ENCODE data around the gene SMAP2.
A peak's percentile ranks its signal among the peaks of the same experiment; 100 is the strongest.
"Not testable (repeated sequence)": the region's sequence is repeated elsewhere in the genome, so short reads cannot be mapped to it uniquely, and the experiment has no call there.

SMAP2 gene

GRCh38 chr1:40372658-40373322 is 737 bp upstream of the SMAP2 start:
- DNase-seq (ENCODE audit: low read depth) = no peak

DNA sequence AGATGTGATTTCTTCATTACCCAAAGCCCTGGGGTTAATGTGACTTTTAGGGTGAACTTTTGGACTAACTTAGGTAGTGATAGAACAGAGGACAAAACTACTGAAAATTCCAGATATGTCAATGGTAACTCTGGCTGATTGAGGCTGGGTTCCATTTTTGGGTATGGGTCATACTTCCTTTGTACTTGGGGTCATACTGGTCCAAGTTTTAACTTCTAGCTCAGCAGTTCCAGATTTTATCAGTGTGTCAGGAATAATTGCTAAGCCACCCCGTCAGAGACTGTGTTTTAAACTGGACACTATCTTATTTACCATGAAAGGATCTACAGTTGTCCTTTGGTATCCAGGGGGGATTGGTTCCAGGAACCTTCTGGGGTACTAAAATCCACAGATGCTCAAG is 4.0 kb downstream of the SMAP2 start:
- no peak for DNase-seq (ENCODE audit: low read depth)

DNA sequence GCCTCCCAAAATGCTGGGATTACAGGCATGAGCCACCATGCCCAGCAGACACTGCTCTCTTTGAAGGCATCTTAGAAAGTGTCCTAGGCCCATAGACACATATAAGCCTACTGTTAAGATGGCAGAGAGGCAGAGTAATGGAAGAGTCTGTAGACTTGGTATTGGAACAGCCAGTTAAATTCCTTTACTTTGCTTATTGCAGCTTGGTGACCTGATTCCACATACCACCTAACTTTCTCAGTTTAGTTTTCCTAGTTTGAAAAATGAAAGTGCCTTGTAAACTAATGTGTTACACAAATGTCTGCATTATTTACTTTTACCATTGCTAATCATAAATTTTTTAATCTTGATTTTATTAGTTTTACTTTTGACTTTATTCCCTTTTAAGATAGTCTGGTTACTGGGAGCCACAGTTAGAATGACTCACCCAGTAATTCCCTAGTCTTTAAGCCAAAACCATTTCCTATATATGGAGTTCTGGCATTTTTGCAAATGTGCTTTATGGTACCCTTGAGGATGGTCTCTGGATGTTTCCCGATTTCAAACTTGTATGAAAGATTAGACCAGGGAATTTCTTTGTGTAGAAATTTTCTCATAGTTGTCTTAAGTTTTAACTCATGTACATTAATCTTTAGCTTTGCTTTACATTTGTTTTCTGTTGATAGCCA is 6.4 kb downstream of the SMAP2 start:
- peak; percentile 61 for DNase-seq (ENCODE audit: low read depth)

DNA sequence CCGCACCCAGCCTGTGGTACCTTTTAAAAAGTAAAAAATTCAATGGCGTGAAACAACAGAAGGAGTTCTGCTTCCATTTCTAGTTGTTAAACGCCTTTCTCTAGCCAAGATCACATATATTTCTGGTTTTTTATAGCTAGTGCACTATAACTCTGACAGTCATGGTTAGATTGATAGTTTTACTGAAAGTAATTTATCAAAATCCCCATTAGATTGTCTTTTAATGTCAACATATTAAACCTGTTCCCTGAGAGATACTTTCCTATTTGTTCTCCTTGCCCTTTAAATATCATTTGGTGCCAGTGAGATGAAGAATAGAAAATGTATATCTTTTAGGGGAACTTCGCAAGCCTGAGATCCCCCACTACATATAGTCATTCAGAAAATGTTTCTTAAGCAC is 7.3 kb downstream of the SMAP2 start:
- DNase-seq (ENCODE audit: low read depth) = no peak

- DNase-seq (ENCODE audit: low read depth) = no peak
Measured at GRCh38 chr1:40381268-40382107, 8.0 kb downstream of the SMAP2 start.

DNA sequence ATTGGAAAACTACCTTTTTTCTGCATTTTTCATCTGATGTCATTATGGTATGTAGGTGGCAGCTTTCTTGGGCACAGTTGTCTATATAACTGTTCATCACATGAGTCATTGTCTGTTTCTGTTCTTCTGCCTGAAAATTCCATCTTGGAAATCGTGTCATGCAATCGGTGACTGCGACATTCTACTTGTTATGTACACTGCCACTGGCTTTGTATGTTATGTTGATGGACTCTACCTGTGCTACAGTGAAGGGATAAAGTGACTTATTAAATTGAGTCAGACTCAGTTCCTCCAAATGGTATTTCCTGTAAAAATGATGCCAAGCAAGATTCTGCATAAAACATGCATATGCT is 8.6 kb downstream of the SMAP2 start:
- peak; percentile 61 for DNase-seq (ENCODE audit: low read depth)

- DNase-seq (ENCODE audit: low read depth) = no peak
Measured at GRCh38 chr1:40382601-40383000, 9.1 kb downstream of the SMAP2 start.

DNA sequence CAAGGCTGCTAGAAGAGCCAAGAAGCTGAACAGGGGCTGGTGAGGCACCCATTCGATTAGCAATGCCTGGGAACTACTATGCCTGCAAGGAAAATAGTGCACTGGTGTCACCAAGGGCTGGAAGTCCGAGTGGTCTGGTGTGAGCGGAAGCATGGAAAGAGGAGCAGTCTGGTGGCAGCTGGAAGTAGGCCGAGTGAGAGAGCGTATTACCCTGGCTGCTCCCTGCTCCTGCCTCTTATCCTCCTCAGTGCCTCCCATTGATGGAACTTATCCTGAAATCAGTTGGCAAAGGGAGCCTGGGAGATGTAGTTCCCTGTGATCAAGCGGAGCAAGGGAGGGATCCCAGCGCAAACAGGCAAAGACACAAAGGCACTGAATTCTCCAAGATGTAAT is 9.6 kb downstream of the SMAP2 start:
- peak; percentile 67 for DNase-seq (ENCODE audit: low read depth)

- peak; percentile 90 for DNase-seq (ENCODE audit: low read depth)
Measured at GRCh38 chr1:40383488-40384412, 10.2 kb downstream of the SMAP2 start.

DNA sequence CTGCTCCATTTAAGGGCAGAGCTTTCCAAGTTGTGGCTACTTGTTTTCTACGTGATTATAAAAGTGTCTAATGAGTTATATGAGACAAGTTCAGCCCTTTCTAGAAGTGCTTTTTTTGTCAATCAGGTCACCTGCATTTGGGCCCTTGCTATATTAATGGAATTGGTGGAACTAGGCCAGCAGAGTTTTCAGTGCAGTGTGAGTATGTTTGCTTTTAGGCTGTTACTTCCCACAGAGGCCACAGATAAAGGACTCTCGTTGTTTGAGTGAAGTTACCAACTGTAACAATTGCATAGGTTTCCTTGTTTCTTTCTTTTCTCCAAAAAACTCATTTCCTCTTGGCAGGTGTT is 10.9 kb downstream of the SMAP2 start:
- no peak for DNase-seq (ENCODE audit: low read depth)

DNA sequence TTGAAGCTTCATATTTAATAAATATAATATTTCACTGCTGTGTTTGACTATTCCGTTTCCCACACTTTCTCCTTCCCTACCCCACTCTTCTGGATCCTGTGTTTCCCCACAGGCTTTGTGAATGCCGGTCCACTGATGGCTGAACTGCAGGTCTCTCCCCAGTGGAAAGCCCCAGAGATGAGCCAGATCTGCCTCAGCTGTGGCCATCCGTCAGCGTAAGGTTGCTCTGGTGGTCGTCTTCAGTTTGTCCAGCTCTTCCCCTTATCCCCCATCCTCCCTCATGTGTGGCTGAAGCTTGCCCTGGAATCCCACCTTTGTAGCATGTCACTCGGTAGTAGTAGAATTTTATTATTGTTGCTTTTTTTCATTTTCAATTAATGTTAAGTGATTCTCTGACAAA is 11.4 kb downstream of the SMAP2 start:
- no peak for DNase-seq (ENCODE audit: low read depth)

GRCh38 chr1:40385437-40386358 is 12.2 kb downstream of the SMAP2 start:
- DNase-seq (ENCODE audit: low read depth) = no peak

GRCh38 chr1:40386359-40386723 is 12.8 kb downstream of the SMAP2 start:
- DNase-seq (ENCODE audit: low read depth) = no peak

GRCh38 chr1:40386796-40387195 is 13.3 kb downstream of the SMAP2 start:
- no peak for DNase-seq (ENCODE audit: low read depth)

DNA sequence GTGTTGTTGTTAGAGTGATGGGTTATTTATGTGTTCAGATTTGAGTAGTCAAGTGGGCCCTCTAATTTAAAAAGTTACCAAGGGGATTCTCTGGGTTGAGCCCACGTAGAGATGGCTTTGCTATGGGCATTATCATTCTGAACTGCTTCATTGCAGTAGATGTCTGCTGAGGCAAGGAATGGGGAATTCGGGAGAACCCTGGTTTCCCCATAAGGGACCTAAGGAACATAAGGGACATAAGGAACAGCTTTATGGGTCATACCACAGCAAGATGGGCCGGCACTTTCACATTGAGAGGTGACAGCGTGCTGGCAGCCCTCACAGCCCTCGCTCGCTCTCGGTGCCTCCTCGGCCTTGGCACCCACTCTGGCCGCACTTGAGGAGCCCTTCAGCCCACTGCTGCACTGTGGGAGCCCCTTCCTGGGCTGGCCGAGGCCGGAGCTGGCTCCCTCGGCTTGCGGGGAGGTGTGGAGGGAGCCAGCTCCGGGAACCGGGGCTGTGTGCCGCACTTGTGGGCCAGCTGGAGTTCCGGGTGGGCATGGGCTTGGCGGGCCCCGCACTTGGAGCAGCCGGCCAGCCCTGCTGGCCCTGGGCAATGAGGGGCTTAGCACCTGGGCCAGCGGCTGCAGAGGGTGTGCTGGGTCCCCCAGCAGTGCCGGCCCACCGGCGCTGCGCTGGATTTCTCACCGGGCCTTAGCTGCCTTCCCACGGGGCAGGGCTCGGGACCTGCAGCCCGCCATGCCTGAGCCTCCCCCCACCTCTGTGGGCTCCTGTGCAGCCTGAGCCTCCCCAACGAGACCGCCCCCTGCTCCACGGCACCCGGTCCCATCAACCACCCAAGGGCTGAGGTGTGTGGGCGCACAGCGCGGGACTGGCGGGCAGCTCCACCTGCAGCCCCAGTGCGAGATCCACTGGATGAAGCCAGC is 14.1 kb downstream of the SMAP2 start:
- DNase-seq (ENCODE audit: low read depth) = not testable (repeated sequence)

GRCh38 chr1:40388456-40389321 is 15.2 kb downstream of the SMAP2 start:
- not testable (repeated sequence) for DNase-seq (ENCODE audit: low read depth)

- no peak for DNase-seq (ENCODE audit: low read depth)
Measured at GRCh38 chr1:40389322-40389803, 15.8 kb downstream of the SMAP2 start.

GRCh38 chr1:40389871-40390560 is 16.5 kb downstream of the SMAP2 start:
- DNase-seq (ENCODE audit: low read depth) = no peak

All from ELR (cell line).